Mesenchymal stem cell (in vitro differentiated cells and primary cell): Measurements from ENCODE around the gene EMX2.

Experiments used
- DNase-seq: peaks from one replicate; pipeline ENCODE4 v3.0.0-alpha.2; 2013
- H2AFZ ChIP-seq: one replicate; pipeline ENCODE4 v1.6.1; 2013; ENCODE audit warnings: low read depth, mild to moderate bottlenecking, control low read depth, inconsistent platforms, low read length, moderate library complexity
- H2AK5ac ChIP-seq: 2 replicates; pipeline ENCODE4 v1.6.1; 2013; ENCODE audit warnings: low read length, moderate library complexity, mild to moderate bottlenecking, inconsistent platforms; ENCODE audit not compliant: severe bottlenecking
- H2BK120ac ChIP-seq: one replicate; pipeline ENCODE4 v1.6.1; 2013; ENCODE audit warnings: low read depth, mild to moderate bottlenecking, inconsistent platforms, low read length, moderate library complexity
- H2BK12ac ChIP-seq, 2 experiments: one replicate each; pipeline ENCODE4 v1.6.1; 2013; ENCODE audit warnings: inconsistent platforms in 2 of 2, low read length in 2 of 2, mild to moderate bottlenecking in 2 of 2, moderate library complexity in 2 of 2, control low read depth in 1 of 2
- H2BK15ac ChIP-seq: one replicate; pipeline ENCODE4 v1.6.1; 2013; ENCODE audit warnings: mild to moderate bottlenecking, low read depth, inconsistent platforms; ENCODE audit not compliant: poor library complexity, severe bottlenecking
- H2BK5ac ChIP-seq: 2 replicates; pipeline ENCODE4 v1.6.1; 2013; ENCODE audit warnings: low read depth, mild to moderate bottlenecking, low read length, control low read depth, inconsistent platforms; ENCODE audit not compliant: poor library complexity, severe bottlenecking
- H3K14ac ChIP-seq, 2 experiments: one replicate each; pipeline ENCODE4 v1.6.1; 2013; ENCODE audit warnings: inconsistent platforms in 2 of 2, low read length in 2 of 2, control low read depth in 1 of 2, mild to moderate bottlenecking in 1 of 2, moderate library complexity in 1 of 2
- H3K18ac ChIP-seq, 2 experiments: one replicate each; pipeline ENCODE4 v1.6.1; 2013; ENCODE audit warnings: inconsistent platforms in 2 of 2, low read length in 2 of 2, control low read depth in 1 of 2, low read depth in 1 of 2, mild to moderate bottlenecking in 1 of 2
- H3K23ac ChIP-seq, 2 experiments: one replicate each; pipeline ENCODE4 v1.6.1; 2013; ENCODE audit warnings: inconsistent platforms in 2 of 2, low read length in 2 of 2, mild to moderate bottlenecking in 2 of 2, moderate library complexity in 2 of 2, control low read depth in 1 of 2
- H3K27ac ChIP-seq: 2 replicates; pipeline ENCODE4 v1.5.1; 2013; ENCODE audit warnings: mild to moderate bottlenecking, moderate library complexity, low read length, control low read depth, inconsistent platforms; ENCODE audit not compliant: poor library complexity, severe bottlenecking
- H3K27me3 ChIP-seq, 2 experiments: 2 replicates each; pipeline versions ENCODE4 v1.6.1 to v1.7.0; 2013; ENCODE audit warnings: low read length in 2 of 2, mild to moderate bottlenecking in 2 of 2, moderate library complexity in 2 of 2, control low read depth in 1 of 2, inconsistent platforms in 1 of 2; ENCODE audit not compliant: control insufficient read depth in 1 of 2, insufficient read depth in 1 of 2
- H3K36me3 ChIP-seq, 2 experiments: 2 replicates each; pipeline versions ENCODE4 v1.6.1 to v1.7.0; 2013; ENCODE audit warnings: low read length in 2 of 2, control low read depth in 1 of 2, inconsistent platforms in 1 of 2, low read depth in 1 of 2, mild to moderate bottlenecking in 1 of 2; ENCODE audit not compliant: insufficient read depth in 2 of 2, control insufficient read depth in 1 of 2
- H3K4ac ChIP-seq, 2 experiments: one replicate each; pipeline ENCODE4 v1.6.1; 2013; ENCODE audit warnings: inconsistent platforms in 2 of 2, low read length in 2 of 2, mild to moderate bottlenecking in 2 of 2, moderate library complexity in 2 of 2, control low read depth in 1 of 2, low read depth in 1 of 2
- H3K4me1 ChIP-seq: 2 replicates; pipeline ENCODE4 v1.6.1; 2013; ENCODE audit warnings: low read depth, low read length, control low read depth; ENCODE audit not compliant: control insufficient read depth, insufficient read depth
- H3K4me2 ChIP-seq: 2 replicates; pipeline ENCODE4 v1.6.1; 2013; ENCODE audit warnings: low read length, mild to moderate bottlenecking, inconsistent platforms; ENCODE audit not compliant: poor library complexity, severe bottlenecking
- H3K4me3 ChIP-seq, 2 experiments: 2 replicates each; pipeline versions ENCODE4 v1.5.1 to v1.7.0; 2013; ENCODE audit warnings: low read length in 2 of 2, mild to moderate bottlenecking in 2 of 2, control low read depth in 1 of 2, low read depth in 1 of 2; ENCODE audit not compliant: insufficient read depth in 1 of 2
- H3K79me1 ChIP-seq: replicated peaks from 2 replicates; pipeline ENCODE4 v1.6.1; 2013; ENCODE audit warnings: mild to moderate bottlenecking, control low read depth, low read length, inconsistent platforms; ENCODE audit not compliant: poor library complexity, severe bottlenecking
- H3K9ac ChIP-seq: 2 replicates; pipeline ENCODE4 v1.7.0; 2013; ENCODE audit warnings: mild to moderate bottlenecking, low read length, moderate library complexity
- H3K9me3 ChIP-seq: 2 replicates; pipeline ENCODE4 v1.7.0; 2013; ENCODE audit warnings: mild to moderate bottlenecking, low read length; ENCODE audit not compliant: control insufficient read depth
- H4K8ac ChIP-seq: one replicate; pipeline ENCODE4 v1.6.1; 2013; ENCODE audit warnings: inconsistent platforms, mild to moderate bottlenecking, low read length, moderate library complexity
- H4K91ac ChIP-seq: one replicate; pipeline ENCODE4 v1.6.1; 2013; ENCODE audit warnings: mild to moderate bottlenecking, low read length, inconsistent platforms
- WGBS: methylation state at CpG from one replicate; pipeline ENCODE4 v1.1.7; 2013; ENCODE audit warnings: mixed read lengths; 5-methylcytosine and 5-hydroxymethylcytosine counted together

Gene EMX2

GRCh38 chr10:117596706-117597105, 54.2 kb downstream of the EMX2 start:
- Histone ChIP-seq H3K27me3 (no peaks in the 10 kb centered on the region), H3K4me3 (no peak overlapping the region), H2BK12ac (no peak overlapping the region), H2BK15ac (no peak overlapping the region), H3K9ac (no peak overlapping the region), H3K36me3 (no peaks in the 10 kb centered on the region), H3K14ac (no peak overlapping the region), H4K91ac (no peak overlapping the region), H3K9me3 (peaks cover 5% of the 10 kb centered on the region), H2AK5ac (no peak overlapping the region), H3K4ac (peak overlapping the region in 1 of 2 experiments; percentile 4), H3K27ac (no peak overlapping the region), H3K79me1 (no peaks in the 10 kb centered on the region), H4K8ac (no peak overlapping the region), H3K18ac (peak overlapping the region in 1 of 2 experiments; percentile 30), H2BK120ac (no peak overlapping the region), H3K4me1 (no peaks in the 10 kb centered on the region), H2BK5ac (no peak overlapping the region), H3K23ac (peak overlapping the region in 1 of 2 experiments; percentile 40), H2AFZ (no peak overlapping the region), H3K4me2 (no peak overlapping the region)
- WGBS, result 18% methylated on average over 6 of the region's 6 CpGs
- DNase-seq, result peak; percentile 7

DNA sequence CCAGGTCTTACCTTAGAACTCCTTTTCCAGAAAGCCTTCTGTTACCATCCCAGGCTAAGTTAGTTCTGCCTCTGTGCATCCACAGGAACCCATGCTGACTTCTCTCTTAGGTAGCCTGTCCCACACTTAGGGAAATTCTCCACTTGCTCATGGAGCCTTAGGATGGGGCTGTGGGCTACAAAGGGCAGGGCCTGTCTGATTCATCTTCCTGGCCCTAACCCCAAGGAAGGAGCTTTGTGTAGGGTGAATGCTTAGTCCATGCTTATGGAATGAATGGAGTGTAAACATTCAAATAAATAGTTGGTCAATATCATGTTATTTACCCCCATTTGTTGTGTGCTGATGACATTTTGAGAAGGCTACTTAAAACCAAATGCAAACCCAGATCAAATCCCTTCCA, 54.7 kb downstream of the EMX2 start:
- Histone ChIP-seq H3K9ac (no peak overlapping the region), H3K79me1 (no peaks in the 10 kb centered on the region), H3K4me2 (no peak overlapping the region), H2BK15ac (no peak overlapping the region), H3K14ac (no peak overlapping the region), H3K27ac (no peak overlapping the region), H2BK12ac (no peak overlapping the region), H4K91ac (peak overlapping the region; percentile 47), H3K9me3 (peaks cover 5% of the 10 kb centered on the region), H3K36me3 (no peaks in the 10 kb centered on the region), H3K18ac (peak overlapping the region in 1 of 2 experiments; percentile 30), H3K27me3 (no peaks in the 10 kb centered on the region), H3K4me1 (no peaks in the 10 kb centered on the region), H3K4ac (no peak overlapping the region), H2BK120ac (no peak overlapping the region), H4K8ac (no peak overlapping the region), H2BK5ac (no peak overlapping the region), H3K23ac (peak overlapping the region in 1 of 2 experiments; percentile 40), H3K4me3 (no peak overlapping the region), H2AK5ac (no peak overlapping the region), H2AFZ (no peak overlapping the region)
- DNase-seq, result peak; percentile 38
